Measurements from ENCODE around the gene MPP2.

DNA sequence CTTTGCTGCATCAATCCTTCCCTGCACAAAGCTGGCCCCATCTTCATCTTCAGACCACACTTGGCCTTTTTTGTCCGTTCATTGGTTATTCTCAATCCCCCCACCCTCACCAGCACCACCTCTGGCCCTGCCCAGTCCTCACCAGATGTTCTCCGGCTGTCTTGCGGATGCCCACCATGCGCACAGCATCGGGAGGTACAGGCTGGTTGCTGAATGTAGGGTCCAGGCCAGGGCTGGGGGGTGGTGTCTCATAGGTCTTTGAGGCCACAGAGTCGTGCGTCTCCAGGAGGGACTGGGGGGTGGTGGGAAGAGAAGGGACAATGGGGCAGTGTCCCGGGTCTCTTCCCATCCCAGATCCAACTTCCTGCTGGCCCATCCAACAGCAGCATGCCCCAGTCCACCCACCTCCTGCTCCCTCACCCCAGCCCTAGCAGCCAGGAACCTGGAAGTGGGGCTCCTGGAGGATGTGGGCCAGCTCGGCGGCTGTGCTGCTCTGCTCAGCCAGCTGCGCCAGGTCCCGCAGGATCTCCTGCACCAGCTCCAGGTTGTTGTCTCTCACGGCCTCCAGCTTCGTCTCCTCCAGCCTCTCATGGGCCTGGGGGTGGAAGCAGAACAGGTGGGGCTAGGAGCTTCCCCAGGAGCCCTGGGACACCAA lies 24.4 kb downstream of the MPP2 start:
- no peak for TF ChIP-seq POLR2A (IDR thresholded peaks at IDR 0.05)
- no peak for TF ChIP-seq CTCF (IDR thresholded peaks at IDR 0.05)

All from body of pancreas (tissue), 4 donors.